Mammary epithelial cell (primary cell): ENCODE results near the gene ATP11A.
"Not testable (repeated sequence)": the region's sequence is repeated elsewhere in the genome, so short reads cannot be mapped to it uniquely, and the experiment has no call there.

Source experiments
- CTCF ChIP-seq, 2 donors: IDR thresholded peaks in 1 of 2; conservative IDR thresholded peaks in 1 of 2; 2 replicates each; pipeline ENCODE4 v1.5.1; 2011 to 2012; ENCODE audit warnings: inconsistent platforms in 2 of 2, low read length in 2 of 2, mild to moderate bottlenecking in 2 of 2, control low read depth in 1 of 2, low read depth in 1 of 2; ENCODE audit not compliant: insufficient read depth in 1 of 2; ENCODE audit errors: extremely low read depth in 1 of 2
- EZH2 ChIP-seq: IDR thresholded peaks from 2 replicates; pipeline ENCODE4 v1.6.1; 2012; ENCODE audit warnings: low read length, inconsistent platforms, borderline replicate concordance

- TF ChIP-seq EZH2; CTCF (conservative IDR thresholded peaks at IDR 0.05 in 1 of 2, IDR thresholded peaks at IDR 0.05 in 1 of 2; ENCODE audit: extremely low read depth in 1 of 2, insufficient read depth in 1 of 2, low read depth in 1 of 2, low read length in 2 of 2): not testable (repeated sequence)
These were observed 151.6 kb downstream of the ATP11A start for GRCh38 chr13:112841303-112842015.
